Skeletal muscle cell (primary cell): ENCODE data around the gene TMEM192.
"Not testable (repeated sequence)": the region's sequence is repeated elsewhere in the genome, so short reads cannot be mapped to it uniquely, and the experiment has no call there.

ENCODE experiments used
- DNase-seq: peaks from one replicate; pipeline ENCODE4 v3.0.0-alpha.2; 2010; ENCODE audit warnings: low read depth
- H3K4me3 ChIP-seq: 2 replicates; pipeline ENCODE4 v1.5.1; 2011; ENCODE audit warnings: low read depth, mild to moderate bottlenecking, control low read depth, low read length, moderate library complexity

Gene TMEM192

DNA sequence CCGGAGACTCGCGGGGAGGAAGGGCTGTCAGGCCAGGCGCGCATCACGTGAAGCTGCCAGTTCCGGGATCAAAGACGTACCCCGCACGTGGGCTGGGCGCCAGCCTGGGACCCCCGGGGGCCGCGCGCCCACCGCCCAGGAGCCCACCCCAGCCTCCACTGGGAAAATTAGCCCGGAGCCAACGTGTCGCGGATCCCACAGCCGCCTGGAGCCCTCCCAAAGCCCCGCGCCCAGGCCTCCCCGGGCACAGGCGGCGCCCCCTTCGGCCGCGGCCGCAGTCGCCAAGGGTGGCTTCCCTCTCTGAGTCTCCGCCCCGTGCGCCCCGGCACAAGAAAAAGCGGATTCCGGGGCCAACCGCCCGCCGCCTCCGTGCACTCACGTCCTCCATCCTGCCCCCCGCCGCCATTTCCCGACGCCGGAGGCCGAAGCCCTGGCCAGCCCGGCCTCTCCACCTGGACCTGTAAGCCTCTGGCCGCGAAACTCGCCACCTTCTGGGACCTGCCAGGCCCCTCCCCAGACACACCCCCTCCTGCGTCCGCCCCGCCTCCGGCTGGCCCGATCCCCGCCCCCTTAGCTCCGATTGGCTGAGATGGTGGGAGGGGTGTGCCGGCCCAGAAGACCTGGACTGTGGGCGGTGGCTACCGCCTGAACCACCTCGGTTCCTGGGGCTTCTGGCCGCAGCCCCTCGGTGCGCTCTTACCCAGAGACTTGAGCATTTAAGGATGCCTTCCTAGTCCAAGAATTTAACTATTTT is at the start of gene TMEM192:
TSS of gene TMEM192 (minus strand) at position 493 of the 754 bp plus-strand sequence. CDS start at position 406, 87 bp downstream.
- peak; percentile 75 for DNase-seq
- peak within 1 kb of the TSS; percentile 94 for H3K4me3 ChIP-seq

DNA sequence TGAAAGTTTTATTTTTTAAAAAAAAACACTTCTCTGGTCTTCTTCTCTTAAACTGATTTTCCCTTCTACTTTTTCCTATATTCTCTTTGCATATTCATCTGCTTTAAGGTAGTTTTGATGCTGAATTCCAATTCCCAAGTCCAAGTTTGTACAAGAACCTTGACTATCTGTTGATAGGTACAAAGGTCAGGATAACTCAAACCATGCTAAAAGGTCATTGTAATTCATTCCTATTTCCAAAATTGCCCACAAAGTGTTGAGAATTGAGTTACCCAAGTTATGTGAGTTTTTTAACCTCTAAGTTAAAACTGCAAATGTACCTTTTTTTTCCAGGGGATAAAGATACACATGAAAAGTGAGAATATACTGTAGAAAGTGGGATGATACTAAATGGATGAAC is 46.1 kb upstream of the TMEM192 start:
- H3K4me3 ChIP-seq, result no peak overlapping the region
- DNase-seq, result no peak

DNA sequence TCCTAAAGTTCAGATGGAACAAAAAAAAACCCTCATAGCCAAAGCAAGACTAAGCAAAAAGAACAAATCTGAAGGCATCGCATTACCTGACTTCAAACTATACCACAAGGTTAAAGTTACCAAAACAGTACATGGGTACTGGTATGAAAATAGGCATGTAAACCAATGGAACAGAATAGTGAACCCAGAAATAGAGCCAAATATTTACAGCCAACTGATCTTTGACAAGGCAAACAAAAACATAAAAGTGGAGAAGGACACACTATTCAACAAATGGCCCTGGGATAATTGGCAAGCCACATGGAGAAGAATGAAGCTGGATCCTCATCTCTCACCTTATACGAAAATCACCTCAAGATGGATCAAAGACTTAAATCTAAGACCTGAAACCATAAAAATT is 44.2 kb upstream of the TMEM192 start:
- H3K4me3 ChIP-seq, result no peak overlapping the region
- DNase-seq, result no peak

DNA sequence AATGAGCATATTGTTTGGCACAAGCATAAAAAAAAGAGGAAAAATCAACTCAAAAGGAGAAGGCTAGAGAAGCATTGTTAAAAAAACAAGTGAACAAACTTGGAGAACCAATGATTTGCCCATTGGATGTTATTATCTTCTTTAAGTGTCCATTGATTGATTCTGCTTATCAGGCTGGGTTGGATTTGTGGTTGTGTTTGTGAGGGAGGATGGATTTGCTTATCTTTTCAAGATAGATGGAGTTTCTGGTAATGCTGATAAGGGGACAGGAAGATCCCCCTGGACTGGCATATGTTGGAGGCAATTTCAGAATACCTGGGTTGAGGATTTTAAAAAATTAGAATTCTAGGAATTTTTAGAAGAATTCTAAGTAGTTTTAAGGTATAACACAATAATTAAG is 41.8 kb upstream of the TMEM192 start:
- DNase-seq, result no peak
- no peak overlapping the region for H3K4me3 ChIP-seq

DNA sequence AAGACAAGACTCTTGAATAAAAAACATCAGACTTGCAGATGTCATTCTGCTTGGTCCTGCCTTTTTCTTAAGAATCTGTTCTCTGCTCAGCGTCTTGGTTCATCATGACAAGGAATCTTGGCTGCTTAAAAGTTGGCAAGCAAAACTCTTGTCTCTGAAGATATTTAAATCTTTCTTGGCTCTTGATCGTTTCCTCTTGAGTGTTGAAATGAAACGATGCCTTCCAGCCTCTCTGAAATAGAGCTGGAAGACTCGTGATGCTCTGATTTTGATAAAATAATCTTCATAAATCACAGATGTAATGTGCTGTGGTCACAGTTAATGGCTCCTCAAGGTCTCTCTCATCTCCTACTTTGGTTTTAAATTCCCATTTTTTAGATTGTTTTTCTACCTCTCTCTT is 39.9 kb upstream of the TMEM192 start:
- peak; percentile 45 for DNase-seq
- H3K4me3 ChIP-seq, result no peak overlapping the region

DNA sequence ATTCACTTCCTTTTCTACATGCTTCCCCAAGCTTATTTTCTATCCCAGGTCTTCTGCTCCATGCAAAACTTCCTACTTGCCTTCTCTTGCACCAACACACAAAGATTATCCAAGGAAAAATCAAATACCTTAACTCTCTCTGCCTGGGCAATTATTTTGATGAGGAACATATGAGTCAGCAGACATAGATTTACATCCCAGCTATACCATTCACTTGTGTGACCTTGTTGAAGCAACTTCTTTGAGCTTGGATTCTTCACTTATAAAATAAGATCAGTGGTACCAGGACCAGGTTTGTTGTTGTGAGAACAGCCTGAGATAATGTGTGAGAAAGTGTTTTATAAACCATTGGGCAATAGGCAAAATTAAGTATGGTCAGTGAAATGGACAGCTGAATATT is 39.1 kb upstream of the TMEM192 start:
- DNase-seq, result peak; percentile 31
- no peak overlapping the region for H3K4me3 ChIP-seq

- no peak for DNase-seq
- no peak overlapping the region for H3K4me3 ChIP-seq
Measured at GRCh38 chr4:165150545-165150944, 37.9 kb upstream of the TMEM192 start.

DNA sequence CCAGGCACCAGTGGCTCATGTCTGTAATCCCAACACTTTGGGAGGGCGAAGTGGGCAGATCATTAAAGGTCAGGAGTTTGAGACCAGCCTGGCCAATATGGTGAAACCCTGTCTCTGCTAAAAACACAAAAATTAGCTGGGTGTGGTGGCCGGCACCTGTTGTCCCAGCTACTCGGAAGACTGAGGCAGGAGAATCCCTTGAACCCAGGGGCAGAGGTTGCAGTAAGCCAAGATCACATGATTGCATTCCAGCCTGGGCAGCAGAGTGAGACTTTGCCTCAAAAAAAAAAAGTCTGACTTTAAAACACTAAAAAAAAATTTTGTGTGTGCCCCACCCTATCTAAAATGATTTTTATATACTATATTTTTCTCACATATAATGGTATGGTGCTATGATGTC is 26.2 kb upstream of the TMEM192 start:
- DNase-seq, result no peak

GRCh38 chr4:165137205-165137604 is 24.5 kb upstream of the TMEM192 start:
- DNase-seq, result no peak

More for the DNA sequence above, 26.2 kb upstream of the TMEM192 start:
- H3K4me3 ChIP-seq, result no peak overlapping the region

DNA sequence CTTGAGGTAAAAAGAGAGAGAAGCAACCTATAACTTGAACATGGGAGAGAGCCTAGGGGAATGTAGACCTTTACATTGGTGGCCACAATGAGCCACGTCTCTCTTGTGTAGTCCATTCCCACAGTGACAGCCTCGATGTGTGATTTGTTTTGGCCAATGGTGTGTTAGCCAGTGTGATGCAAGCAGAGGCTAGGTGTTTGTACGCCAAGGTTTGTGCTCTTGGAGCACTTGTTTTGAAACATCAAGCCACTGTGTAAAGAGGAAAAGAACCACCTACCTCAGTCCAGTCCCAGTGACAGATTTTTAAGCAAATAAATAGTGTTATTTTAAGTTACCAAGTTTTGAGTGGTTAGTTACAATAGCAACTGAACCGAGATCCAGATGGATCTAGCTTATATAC is 23.9 kb upstream of the TMEM192 start:
- DNase-seq, result no peak
- no peak overlapping the region for H3K4me3 ChIP-seq

More at GRCh38 chr4:165137205-165137604, 24.5 kb upstream of the TMEM192 start:
- no peak overlapping the region for H3K4me3 ChIP-seq

DNA sequence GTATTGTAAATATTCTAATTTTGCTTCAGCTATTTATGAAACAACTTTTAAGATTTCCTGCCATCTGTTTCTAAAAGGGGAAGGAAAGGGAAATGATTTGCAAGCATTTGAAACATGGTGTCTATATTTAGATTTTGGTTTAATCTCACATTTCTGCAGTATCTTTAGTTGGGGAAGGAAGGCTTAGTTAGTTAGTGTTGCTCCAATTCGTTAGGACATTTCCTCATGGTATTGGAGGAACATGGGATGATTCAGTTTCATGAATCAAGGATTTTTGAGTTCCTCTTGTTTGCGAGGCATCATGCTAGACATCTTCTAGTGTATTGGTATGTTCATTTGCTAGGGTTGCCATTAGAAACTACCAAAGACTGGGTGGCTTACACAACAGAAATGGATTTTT is 20.5 kb upstream of the TMEM192 start:
- no peak for DNase-seq
- H3K4me3 ChIP-seq, result no peak overlapping the region

DNA sequence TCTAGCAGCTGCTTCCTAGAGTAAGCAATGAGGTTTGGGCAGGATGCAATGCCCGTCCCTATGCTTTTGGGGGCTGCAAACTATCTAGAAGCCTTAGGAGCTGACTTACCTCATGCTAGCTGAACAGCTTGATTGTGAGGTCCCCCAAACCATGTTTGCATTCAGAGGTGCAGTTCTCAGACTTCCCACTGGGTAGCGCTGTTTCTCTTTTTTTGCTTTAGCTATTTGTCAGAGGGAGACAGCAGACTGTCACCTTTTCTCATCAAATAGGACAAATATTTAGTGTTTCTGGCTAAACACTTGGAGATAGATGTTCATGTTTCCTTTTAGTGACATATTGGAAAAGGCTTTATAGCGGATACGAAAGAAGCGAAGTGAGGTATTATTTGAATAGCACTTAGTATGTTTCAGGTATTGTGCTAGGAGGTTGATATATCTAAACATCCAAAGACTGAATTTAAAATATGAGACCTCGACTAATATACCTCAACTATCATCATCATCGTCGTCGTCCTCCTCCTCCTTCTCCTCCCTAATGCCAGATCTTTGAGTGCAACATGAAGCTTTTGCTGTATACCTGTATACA is 18.7 kb upstream of the TMEM192 start:
- peak; percentile 11 for DNase-seq
- H3K4me3 ChIP-seq, result no peak overlapping the region

DNA sequence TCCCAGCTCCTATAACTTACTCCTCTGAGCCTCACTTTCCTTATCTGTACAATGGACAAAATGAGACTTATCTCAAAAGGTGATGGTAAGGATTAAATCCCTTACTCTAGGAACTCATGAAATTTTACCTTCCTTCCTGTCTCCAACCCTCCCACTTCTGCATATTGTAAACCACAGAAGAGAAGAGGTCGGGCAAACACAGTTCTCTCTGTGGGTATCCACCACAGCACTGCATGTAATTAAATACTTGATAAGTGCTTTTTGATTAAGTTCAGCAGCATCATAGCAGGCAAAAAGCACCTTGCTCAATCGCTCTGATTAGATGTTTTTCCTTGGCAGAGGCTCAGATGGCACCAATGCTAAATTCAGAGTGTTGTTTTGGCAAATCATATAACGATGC is 17.3 kb upstream of the TMEM192 start:
- H3K4me3 ChIP-seq, result no peak overlapping the region
- DNase-seq, result no peak

- H3K4me3 ChIP-seq, DNase-seq: not testable (repeated sequence)
Measured at GRCh38 chr4:165125869-165126499, 13.3 kb upstream of the TMEM192 start.

GRCh38 chr4:165124488-165124887 is 11.8 kb upstream of the TMEM192 start:
- no peak overlapping the region for H3K4me3 ChIP-seq

GRCh38 chr4:165118256-165118909 is 5.7 kb upstream of the TMEM192 start:
- DNase-seq, result no peak
- no peak overlapping the region for H3K4me3 ChIP-seq

More at GRCh38 chr4:165124488-165124887, 11.8 kb upstream of the TMEM192 start:
- no peak for DNase-seq

DNA sequence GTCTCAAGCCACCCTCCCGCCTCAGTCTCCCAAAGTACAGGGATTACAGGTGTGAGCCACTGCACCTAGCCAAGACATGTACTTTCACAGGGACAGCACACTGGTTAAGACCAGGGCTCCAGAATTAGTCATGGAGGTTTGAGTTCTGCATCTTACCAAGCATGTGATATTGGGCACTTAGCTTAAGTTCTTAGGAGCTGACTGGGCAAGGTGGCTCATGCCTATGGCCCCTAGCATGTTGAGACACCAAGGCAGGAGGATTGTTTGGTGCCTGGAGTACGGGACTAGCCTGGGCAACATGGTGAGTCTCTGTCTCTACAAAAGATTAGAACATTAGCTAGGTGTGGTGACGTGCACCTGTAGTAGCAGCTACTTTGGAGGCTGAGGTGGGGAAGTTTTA is 2.6 kb upstream of the TMEM192 start:
- DNase-seq, result no peak

DNA sequence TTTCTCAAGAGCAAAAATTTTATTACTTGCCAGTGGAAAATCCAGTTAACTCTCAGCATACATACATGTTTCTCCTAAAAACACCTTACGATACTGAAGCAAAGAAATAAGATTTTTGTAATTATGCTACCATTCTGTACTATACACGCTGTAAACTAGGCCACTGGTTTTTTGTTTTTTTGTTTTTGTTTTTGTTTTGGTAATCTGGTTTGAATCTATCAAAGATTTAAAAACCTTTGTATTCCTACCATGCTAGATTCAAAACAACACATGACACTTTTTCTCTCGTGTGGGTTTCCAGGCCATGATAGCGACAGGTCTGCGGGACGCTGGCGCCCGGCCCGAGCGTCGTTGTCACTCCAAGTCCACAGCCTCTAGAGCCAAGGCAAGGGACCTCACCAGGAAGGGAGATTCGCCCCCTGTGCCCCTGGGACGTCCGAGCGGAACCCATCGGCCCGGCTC is 723 bp downstream of the TMEM192 start:
- H3K4me3 ChIP-seq, result peak overlapping the region; percentile 94
- no peak for DNase-seq

More for the DNA sequence above, 2.6 kb upstream of the TMEM192 start:
- H3K4me3 ChIP-seq, result no peak overlapping the region

- no peak overlapping the region for H3K4me3 ChIP-seq
- no peak for DNase-seq
Measured at GRCh38 chr4:165106518-165106917, 6.1 kb downstream of the TMEM192 start.

- no peak for DNase-seq
Measured at GRCh38 chr4:165101641-165102040, 11.0 kb downstream of the TMEM192 start.

More at GRCh38 chr4:165101641-165102040, 11.0 kb downstream of the TMEM192 start:
- H3K4me3 ChIP-seq, result no peak overlapping the region
